Superior temporal gyrus (tissue), 1 donor: ENCODE results near the gene SMIM28.
"Not testable (repeated sequence)": the region's sequence is repeated elsewhere in the genome, so short reads cannot be mapped to it uniquely, and the experiment has no call there.

Source experiments
- DNase-seq: peaks from one replicate; pipeline ENCODE4 v3.0.0-alpha.2; 2016; ENCODE audit errors: extremely low spot score

The SMIM28 gene

DNA sequence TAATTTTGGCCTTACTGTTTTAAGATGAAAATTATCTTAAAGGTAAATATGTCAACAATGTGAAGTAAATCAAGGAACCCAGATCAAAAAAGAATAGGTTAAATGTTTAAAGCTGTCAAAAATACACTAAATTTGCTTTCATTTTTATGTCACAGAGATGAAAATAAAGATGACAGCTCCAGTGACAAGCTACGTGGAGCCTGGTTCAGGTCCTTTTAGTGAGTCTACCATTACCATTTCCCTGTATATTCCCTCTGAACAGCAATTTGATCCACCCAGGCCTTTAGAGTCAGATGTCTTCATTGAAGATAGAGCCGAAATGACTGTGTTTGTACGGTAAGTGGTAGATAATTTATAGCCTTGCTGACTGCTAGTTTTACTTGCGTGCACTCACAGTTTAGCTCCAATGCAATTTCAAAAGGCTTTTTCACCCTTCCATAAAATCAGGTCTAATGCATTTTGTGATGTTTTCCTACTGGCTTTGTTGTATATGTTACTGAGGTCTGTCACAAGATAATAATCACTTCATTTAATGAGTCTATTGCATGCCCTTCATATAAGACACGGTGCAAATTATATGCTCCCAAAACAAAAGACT, 28.2 kb downstream of the SMIM28 start:
- DNase-seq: no peak

DNA sequence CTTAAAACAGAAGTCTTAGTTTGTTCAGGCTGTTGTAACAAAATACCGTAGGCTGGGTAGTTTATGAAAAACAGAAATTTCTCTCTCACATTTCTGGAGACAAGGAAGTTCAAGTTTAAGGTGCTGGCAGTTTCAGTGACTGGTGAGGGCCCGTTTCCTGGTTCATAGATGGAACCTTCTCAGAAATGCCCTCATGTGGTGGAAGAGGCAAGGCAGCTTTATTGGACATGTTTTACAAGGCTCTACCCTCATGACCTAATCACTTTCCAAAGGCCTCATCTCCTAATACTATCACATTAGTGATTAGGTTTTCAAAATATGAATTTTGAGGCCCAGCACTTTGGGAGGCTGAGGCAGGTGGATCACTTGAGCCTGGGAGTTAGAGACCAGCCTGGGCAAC, 28.7 kb downstream of the SMIM28 start:
- DNase-seq: no peak

DNA sequence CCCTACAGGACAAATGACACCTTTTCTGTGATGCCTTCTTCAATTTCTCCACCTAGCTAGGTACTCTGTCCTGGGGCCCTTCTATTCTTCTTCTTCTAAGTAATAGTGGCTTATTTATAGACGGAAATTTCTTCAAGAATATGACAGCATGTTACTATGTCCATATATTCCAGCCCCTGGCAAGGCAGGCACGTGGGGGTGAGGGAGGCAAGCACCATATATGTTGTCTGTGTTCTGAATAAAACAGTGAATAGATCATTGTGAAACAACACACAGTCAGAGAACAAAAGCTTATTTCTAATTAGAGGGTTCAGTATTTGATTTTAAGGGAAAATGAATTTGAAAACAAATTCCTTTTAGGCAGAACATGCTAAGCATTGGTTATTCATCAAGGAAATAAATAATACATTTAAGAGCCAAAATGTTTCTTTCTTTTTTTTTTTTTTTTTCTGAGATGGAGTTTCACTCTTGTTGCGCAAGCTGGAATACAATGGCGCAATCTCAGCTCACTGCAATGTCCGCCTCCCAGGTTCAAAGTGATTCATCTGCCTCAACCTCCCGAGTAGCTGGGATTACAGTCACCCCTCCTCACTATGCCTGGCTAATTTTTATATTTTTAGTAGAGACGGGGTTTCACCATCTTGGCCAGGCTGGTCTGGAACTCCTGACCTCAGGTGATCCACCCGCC, 32.5 kb downstream of the SMIM28 start:
- no peak for DNase-seq

DNA sequence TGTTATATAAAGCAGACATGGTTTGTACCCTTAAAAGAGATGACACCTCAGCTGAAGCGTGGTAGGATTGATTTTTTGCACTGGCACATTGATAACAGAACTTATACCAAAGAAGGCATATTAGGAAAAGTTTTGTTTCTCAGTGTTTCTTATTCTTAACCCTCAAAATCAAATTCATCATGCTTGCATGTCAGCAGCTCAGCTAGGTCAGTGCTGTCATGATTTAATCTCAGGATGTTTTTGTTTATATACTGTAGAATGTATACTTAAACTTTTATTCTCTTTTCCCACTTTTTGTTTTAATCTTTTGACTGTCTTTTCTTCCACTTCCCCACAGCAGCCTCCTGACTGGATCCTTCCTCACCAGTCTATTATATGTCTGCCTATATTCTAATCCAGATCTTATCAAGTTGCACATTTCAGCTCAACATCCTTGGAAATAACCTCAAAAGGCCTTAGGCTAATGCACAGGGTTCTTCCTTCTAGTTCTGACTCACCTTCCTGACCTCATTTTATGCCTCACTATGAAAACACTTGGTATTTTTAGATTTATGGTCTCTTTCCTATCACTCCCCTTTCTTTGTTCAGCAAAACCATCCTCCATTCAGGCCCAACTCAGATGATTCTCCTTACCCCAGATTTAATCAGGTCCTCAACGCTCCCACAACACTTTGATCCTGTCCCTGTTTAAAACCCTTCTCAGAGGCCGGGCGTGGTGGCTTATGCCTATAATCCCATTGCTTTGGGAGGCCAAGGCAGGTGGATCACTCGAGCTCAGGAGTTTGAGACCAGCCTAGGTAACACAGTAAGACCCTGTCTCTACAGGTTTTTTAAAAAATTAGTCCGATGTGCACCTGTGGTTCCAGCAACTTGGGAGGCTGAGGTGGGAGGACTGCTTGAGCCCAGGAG, 33.5 kb downstream of the SMIM28 start:
- no peak for DNase-seq

DNA sequence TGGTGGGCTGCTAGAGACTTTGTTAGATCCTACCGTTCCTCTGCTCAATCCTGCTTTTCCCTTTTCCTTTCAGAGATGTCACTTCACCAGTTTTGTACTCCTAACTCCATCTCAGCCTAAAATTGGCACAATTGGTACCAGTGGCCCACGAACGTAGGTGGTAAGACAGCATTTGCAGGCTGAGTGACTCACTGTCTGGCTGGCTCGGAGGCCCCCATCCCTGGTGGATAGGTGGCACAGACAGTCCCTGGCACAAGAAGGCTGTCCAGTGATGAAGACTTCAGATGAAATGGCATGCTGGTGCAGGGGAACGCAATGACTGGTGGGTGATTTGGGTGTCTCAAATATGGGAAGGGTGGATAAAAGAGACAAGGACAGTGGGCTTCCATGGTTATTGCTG, 37.4 kb downstream of the SMIM28 start:
- DNase-seq: no peak

DNA sequence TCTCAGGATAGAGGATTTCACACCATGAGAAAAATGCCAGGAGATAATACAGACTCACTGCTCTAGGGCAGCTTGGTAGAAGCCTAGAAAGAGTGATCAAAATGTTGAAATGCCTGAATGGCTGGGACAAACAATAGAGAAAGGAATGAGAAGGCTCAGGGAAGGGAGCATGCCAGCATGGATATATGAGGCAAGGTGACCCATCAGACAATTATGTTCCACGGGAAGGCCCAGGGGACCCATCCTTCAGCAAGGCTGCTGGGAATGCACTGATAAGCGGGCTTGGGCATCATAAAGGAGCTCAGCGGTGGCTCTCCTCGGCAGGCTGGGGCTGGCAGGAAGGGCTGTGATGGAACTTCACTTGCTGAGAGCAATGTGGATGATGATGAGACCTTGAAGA, 38.5 kb downstream of the SMIM28 start:
- DNase-seq: no peak

DNA sequence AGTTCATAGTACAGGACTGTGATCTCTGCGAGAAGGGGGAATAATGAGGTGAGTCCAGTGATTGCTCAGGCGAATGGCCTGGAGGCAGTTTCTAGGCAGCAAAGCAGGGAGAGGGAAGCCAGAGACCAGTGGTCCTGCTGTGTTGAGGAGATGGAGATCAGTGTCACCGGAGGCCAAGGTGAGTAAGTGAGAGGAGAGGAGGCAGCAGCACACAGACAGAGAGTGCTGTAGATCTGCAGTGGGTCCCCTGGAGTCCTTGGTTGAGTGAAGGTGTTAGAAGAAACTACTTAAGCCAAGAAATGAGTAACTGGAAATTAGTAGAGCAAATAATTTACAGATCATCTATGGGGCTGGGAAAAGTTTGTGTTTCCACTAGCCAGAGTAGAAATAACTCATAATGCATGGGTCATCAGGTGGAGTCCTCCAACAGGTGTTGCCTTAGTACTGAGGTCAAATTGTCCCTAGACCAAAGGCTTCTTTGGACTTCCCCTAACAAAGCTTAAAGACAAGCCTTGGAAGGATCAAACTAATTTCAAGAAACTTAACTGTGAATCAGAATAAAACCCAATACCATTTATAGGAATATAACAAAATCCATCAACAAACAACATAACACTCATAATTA, 39.9 kb downstream of the SMIM28 start:
- DNase-seq: no peak

DNA sequence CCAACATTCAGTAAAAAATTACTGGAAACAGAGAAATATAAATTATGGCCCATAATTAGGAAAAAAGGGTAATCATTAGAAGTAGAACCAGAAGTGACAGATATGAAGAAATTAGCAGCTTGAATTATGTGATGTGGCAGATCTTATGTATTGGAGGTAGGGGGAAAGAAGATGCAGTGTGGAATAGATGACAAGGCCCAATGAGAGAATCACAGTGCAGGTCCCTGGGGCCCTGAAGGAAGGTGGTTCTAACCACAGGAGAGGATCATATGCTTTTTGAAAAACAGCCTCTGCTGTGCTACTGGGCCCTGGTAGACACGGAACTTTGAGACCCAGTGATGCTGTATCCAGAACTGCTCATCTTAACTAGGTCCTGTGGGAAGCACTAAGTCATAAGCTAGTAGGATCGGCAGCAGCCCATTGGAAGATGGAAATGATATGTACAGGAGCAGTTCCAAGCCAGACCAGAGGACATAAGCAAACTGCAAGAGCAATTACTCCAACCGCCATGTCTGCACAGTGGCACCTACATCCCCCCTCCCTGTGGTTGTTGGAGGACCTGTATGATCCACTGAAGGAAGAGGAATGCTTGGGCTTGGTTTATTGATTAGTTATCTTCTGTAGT, 40.5 kb downstream of the SMIM28 start:
- DNase-seq: no peak

DNA sequence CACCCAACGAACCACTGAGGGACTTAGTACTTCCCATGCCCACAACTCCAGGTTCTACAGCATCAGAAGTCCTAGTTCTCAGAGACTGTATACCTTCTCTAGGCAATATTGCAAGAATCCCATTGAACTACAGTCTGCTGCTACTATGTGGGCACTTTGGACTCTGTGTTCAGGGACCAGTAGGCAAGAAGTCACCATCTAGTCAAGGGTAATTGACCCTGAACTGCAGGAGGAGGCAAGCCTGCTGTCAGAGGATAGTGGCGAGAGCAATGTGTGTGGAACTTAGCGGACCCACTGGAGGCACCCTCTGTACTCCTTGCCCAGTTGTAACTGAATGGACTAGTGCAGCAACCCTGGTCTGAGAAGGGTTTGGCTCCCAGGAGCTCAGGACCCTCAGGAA, 42.1 kb downstream of the SMIM28 start:
- no peak for DNase-seq

DNA sequence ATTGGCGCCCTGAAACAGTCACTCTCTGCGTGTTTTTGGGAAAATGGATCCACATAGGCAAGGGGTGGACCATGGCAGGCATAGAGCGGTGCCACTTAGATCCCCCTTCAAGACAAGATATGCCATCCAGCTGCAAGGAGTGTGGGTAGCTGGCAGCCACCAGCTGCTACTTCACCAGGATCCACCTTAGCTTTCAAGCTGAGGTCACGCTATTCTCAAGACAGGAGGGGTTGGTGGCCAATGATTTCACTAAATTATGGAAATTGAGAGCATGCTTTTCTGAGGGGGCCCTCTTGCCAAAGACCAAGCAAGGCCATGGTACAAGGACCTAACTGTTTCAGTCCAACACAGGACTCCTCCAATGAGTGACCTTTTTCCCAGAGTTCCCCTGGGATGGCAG, 42.7 kb downstream of the SMIM28 start:
- DNase-seq: no peak

DNA sequence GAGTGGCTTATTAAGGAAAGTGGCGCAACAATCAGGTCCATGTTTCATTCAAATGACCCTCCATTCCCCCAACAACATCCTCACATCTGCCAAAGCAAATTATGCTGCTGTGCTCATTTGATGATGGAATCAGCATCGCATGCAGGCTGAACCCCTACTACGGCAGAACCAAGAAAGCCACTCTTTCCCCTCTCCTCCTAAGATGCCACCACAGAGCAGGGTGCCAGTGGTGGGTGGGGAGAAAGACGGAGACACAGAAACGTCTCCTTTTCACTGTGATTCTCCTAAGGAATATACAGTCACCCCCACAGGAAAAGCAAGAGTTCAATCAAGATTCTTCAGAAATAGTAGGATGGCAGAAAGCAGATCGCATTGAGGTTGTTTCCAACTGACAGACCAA, 43.4 kb downstream of the SMIM28 start:
- DNase-seq: no peak

DNA sequence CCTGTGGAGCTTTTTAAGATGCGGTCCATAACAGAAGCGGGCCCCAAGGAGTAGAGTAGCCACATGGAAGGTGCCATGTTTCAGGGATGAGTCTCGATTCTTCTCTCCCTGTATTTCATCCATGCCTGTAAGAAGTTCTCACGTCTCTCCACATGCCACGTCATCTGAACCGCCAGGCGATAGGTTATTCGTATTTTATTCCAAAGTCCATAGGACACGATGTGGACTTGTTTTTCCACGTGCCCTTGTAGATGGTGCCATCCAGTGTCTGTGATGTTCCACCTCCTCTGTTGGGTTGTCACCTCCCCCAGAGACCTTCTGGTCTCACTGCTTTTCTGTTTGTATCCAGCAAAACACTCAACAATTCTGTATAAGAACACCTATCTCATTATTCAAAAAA, 43.9 kb downstream of the SMIM28 start:
- no peak for DNase-seq

DNA sequence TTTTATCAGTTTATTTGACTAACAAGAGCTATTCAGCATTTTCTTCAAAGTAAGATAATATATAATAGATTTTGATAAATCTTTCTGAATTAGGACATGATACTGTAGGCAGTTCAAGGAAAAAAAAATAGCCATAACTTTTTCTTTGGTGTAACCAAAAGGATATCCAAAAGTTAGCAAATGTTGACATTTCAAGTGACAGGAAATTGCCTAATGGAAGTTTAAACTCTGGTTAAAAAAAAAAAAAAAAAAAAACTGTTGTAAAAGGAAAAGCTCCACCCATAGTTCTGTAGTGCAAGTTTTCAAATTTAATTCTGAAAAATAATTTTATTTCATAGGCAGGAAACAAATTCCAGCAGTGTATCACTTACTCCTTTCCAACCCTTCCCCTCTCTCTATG, 45.2 kb downstream of the SMIM28 start:
- no peak for DNase-seq

DNA sequence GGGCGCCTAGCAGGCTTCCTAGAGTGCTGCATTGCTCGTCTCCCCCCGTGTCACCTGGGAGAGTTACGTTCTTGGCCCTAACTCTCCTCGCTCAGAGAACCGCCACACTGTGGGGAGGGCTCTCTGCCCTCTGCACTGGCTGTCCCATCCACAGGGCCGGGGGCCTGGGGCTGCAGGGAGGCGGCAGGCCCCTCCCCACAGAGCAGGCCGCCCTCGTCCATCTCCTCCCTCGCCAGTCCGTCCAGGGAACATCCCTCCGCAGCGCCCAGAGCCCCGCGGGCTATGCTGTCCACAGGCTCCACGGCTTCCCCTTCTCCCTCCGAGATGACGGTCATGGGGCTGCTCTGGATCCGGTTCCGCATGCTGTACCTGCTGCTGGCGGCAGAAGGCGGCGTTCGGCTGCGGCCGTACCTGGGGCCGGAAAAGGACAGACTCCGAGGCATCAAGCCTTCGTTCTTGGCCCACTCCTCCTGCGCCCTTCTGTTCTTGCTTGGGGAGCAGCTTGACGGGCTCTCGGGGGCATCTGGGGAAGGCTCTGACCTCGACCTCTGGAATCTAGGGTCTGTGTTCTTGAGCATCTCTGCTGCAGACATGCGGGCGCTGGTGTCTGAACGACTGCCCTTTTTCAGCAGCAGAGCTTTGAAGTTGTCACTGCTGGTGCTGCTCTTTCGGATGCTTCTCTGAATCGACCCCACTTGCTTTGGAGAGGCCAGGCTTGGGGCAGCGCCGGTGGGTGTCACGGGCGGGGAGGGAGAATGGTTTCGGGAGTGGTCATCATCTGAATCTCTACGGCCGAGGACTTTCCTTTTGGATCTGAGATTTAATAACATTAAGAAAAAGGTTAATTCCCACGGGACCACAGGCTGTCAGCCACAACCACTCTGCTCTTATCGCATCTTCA, 46.5 kb downstream of the SMIM28 start:
- no peak for DNase-seq

DNA sequence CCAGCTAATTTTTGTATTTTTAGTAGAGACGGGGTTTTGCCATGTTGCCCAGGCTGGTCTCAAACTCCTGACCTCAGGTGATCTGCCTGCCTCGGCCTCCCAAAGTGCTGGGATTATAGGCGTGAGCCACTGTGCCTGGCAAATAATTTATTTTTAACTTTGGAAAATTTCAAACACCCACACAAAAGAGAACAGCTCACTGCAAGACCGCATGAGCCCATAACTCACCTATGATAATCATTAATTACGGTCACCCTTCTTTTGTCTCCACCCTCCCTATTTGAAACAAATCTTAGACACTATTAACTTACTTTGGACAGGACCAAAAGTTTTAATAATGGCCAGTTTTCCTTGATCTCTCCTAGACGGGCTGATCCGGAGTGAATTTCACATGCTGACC, 47.6 kb downstream of the SMIM28 start:
- DNase-seq: not testable (repeated sequence)

DNA sequence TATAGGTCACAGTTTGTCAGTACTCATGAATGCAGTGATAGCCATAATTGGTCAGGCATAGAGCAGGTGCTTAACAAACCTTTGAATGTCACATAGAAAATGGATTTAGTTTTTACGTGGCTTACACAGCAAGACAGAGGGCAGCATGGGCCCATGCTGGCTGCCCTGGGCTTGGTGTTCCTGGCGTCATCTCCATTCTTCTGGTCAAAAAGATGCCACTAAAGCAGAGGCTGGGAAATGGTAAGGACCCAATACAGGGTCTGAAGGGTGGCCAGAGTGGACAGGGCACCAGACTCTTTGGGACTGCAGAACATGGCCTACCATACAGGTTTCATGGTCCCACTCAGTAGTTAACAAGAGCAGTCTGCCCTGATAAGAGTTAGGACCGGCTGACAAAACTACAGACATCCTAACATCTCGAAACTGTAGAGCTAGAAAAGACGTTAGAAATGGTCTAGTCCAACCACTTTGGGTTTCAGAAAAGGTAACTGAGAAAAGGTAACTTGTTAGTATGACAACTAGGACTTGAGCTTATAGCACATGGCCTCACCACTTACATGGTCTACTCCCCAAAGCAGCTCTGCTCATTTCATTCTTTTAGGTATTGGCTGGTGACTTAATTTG, 48.9 kb downstream of the SMIM28 start:
- no peak for DNase-seq

DNA sequence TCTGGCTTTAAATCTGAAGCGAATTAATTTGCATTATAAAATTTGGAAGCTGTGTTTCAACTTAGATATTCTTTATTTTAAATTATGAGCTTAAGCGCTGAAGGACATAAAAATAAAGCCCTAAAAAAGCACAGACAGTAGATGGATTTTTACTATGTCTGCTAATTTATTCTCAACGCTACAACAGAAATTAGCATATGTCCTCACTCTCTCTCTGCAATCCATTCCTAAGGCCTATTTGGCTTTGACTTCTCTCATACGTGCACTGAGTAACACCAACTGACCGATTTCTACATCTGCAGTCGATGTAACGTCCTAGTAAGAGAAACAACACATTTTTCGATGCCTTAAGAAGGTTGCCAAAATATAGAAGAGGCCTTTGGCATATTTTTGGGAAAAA, 50.0 kb downstream of the SMIM28 start:
- DNase-seq: peak; percentile 49

DNA sequence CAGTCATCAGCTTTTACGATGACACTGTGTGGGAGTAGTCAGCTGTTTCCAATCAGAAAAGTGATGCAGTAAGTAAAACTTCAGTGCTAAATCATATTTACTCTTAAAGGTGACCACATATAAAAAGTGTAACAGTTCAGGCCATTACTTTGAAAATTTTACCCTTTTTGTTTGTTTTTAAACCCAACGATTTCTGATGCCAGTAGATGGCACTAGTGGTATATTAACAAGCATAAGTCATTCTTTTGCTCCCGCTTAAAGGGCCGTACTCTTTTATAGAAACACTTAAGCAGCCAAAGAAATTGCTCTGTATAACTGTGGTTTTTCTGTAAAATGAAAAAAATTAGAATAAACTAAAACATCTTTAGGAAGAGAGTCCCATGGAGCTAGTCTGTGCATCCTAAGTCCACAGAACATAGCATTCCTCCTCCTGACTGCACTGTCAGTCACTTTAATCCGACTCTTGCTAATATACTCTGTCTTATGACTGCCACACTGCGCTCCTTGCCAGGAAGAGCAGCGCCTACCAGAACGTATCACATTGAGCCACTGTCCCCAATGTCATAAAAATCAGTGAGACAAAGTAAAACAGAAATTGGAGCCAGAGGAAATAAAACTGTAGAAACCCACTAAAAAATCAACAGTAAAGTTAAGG, 51.4 kb downstream of the SMIM28 start:
- DNase-seq: peak; percentile 86

DNA sequence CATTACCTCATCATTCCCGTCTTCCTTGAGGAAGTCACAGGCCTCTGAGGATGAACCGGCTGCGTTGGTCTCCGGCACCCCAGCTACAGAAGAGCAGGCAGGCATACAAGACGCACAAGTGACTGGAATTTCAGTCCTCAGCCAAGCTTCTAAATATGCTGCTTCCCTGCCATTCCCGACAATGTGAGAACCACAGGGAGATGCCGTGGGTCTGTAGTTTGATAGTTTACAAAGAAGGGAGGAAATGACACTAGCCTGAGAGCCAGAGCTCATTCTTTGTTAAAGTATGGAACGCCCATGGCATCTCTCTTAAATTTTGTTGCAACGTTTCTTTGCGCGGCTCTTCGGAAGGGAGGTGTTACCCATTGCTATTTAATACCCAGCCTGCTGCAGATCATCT, 52.1 kb downstream of the SMIM28 start:
- DNase-seq: peak; percentile 37
